Transverse colon (tissue), 4 donors: ENCODE measurements around the gene XXYLT1. TPM values are rescaled to one million over a fixed set of nuclear protein-coding genes. Genes with fewer than 3 reads are reported as not detected.
"Not testable (repeated sequence)": the region's sequence is repeated elsewhere in the genome, so short reads cannot be mapped to it uniquely, and the experiment has no call there.

Experiments
- DNase-seq: peaks from one replicate; pipeline ENCODE4 v3.0.0-alpha.2; 2019
- H3K27ac ChIP-seq, 4 donors: fragments of 200-600 bp; sonication (generic); 2 replicates each; pipeline ENCODE4 v1.5.1; 2016 to 2018; ENCODE audit warnings: inconsistent platforms in 4 of 4
- H3K27me3 ChIP-seq: fragments of 200-600 bp; sonication (generic); 2 replicates; pipeline ENCODE4 v1.5.1; 2017; ENCODE audit warnings: inconsistent platforms
- H3K36me3 ChIP-seq, 4 donors: fragments of 200-600 bp; sonication (generic); 2 replicates each; pipeline ENCODE4 v1.5.1; 2017 to 2019; ENCODE audit warnings: inconsistent platforms in 4 of 4
- H3K4me1 ChIP-seq, 4 donors: fragments of 200-600 bp; sonication (generic); 2 replicates each; pipeline ENCODE4 v1.5.1; 2017 to 2020; ENCODE audit warnings: inconsistent platforms in 4 of 4
- H3K4me3 ChIP-seq, 4 donors: fragments of 200-600 bp; sonication (generic); 1 replicate in 1 of 4; 2 replicates in 3 of 4; pipeline versions ENCODE4 v1.5.1 to v1.6.1; 2017 to 2019; ENCODE audit warnings: inconsistent platforms in 4 of 4
- H3K9me3 ChIP-seq, 2 donors: fragments of 200-600 bp; sonication (generic); 2 replicates each; pipeline ENCODE4 v1.5.1; 2017 to 2019; ENCODE audit warnings: inconsistent platforms in 2 of 2
- EP300 ChIP-seq: sonication (generic); formaldehyde crosslinking; IDR thresholded peaks from one replicate; pipeline ENCODE4 v1.6.1; 2017; ENCODE audit warnings: antibody characterized with exemption, low read depth
- POLR2A ChIP-seq: fragments of 450-650 bp; IDR thresholded peaks from one replicate; pipeline ENCODE4 v1.6.1; 2016; ENCODE audit warnings: antibody characterized with exemption, mild to moderate bottlenecking, moderate library complexity
- POLR2AphosphoS5 ChIP-seq, 3 donors: sonication (generic); formaldehyde crosslinking; IDR thresholded peaks; one replicate each; pipeline ENCODE4 v1.6.1; 2016; ENCODE audit warnings: antibody characterized with exemption in 3 of 3
- WGBS, 2 donors: methylation state at CpG; one replicate each; pipeline ENCODE4 v1.1.5; 2018; ENCODE audit warnings: low coverage in 1 of 2; 5-methylcytosine and 5-hydroxymethylcytosine counted together
- in situ Hi-C, 4 donors: fragments of 200-750 bp; cut with MboI; loops; one replicate each; pipeline versions ENCODE4 v1.15.0 to v1.15.1; 2017; ENCODE audit warnings: low sequenced_read_pairs in 3 of 4, low pct_ligation_motif_present in 1 of 4, low pct_unique_long_range_greater_than_20kb in 1 of 4
- intact Hi-C: fragments of 100-400 bp; cut with DNase I; formaldehyde crosslinking; loops from one replicate; pipeline ENCODE4 v1.15.1; 2023; ENCODE audit warnings: low total_unique reads
- total RNA-seq, 4 donors: library from RNA; depleted of rRNA; stranded (reverse); fragments of >200 nt; gene quantifications; one replicate each; pipeline ENCODE4 v1.1.0, GENCODE V29; 2016
- TF ChIP-seq, protein P1 (sequence below), 5 experiments: fragments of 200-600 bp in 3 of 5; fragments of 450-650 bp in 2 of 5; sonication (generic) in 3 of 5; IDR thresholded peaks; 1 replicate in 2 of 5; 2 replicates in 3 of 5; pipeline ENCODE4 v1.5.1; 2016 to 2017; ENCODE audit warnings: antibody characterized with exemption in 5 of 5, inconsistent platforms in 3 of 5, mild to moderate bottlenecking in 2 of 5, moderate library complexity in 1 of 5

Gene XXYLT1
- total RNA-seq, 4 donors from 2014 or later: 3.0 to 10.0 (median 5.9) TPM

DNA sequence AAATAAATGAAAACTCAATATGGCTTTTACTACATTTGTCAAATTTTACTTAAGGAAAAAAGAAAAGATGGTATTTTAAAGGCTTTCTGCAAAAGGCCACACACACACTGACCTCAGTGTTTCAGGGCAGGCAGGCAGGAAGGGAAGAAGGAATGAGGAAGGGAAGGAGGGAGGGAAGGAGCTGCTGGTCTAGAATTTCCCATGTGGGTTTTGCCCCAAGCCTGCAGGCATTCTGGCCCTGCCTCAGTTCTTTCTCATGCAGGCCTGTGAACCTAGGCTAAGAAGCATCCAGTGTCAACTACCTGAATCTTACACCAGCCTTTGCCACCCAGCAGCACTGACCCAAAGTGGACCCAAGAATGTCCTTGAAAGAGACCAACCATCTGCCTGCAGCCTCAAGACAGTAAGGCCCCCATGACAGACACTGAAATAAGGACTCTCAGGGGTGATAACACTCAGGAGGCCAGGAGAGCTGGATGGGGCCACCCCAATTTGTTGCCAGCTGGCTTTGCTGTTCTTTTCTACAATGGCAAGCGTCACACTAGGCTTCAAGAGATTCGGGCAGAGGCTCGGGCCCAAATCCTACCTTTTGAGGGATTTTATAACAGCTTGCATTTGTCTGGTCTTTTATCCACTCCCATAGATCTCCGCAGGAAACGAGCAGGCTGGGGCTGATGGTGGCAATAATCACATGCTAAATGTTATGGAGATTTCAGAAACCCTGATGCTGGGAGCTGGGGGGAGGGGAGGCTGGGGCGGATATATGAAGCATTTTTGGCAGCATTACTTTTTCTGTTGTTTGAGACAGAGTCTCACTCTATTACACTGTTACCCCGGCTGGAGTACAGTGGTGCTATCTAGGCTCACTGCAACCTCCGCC lies 51.4 kb downstream of the XXYLT1 start:
- intact Hi-C loops: no loop called here
- Histone ChIP-seq H3K36me3 (no peaks in the 10 kb centered on the region), H3K27ac (peak overlapping the region in 2 of 4 donors; percentile 2 to 3), H3K27me3 (no peaks in the 10 kb centered on the region), H3K4me3 (no peak overlapping the region), H3K9me3 (no peaks in the 10 kb centered on the region), H3K4me1 (peaks cover 0 to 29% (median 22%) of the 10 kb centered on the region in 4 donors)
- DNase-seq: no peak
- in situ Hi-C loops: no loop called here
- WGBS, 2 donors: 77 to 86% methylated on average over 5 to 8 of the region's 8 CpGs
- no peak for TF ChIP-seq POLR2A
- TF ChIP-seq POLR2AphosphoS5 (IDR thresholded peaks at IDR 0.05): no peak

DNA sequence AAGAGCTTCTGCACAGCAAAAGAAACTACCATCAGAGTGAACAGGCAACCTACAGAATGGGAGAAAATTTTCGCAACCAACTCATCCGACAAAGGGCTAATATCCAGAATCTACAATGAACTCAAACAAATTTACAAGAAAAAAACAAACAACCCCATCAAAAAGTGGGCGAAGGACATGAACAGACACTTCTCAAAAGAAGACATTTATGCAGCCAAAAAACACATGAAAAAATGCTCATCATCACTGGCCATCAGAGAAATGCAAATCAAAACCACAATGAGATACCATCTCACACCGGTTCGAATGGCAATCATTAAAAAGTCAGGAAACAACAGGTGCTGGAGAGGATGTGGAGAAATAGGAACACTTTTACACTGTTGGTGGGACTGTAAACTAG lies 52.6 kb downstream of the XXYLT1 start:
- not testable (repeated sequence) for H3K36me3 ChIP-seq, DNase-seq

DNA sequence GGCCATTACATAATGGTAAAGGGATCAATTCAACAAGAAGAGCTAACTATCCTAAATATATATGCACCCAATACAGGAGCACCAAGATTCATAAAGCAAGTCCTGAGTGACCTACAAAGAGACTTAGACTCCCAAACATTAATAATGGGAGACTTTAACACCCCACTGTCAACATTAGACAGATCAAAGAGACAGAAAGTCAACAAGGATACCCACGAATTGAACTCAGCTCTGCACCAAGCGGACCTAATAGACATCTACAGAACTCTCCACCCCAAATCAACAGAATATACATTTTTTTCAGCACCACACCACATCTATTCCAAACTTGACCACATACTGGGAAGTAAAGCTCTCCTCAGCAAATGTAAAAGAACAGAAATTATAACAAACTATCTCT lies 55.4 kb downstream of the XXYLT1 start:
- DNase-seq, intact Hi-C loops, H3K9me3 ChIP-seq, H3K4me3 ChIP-seq, H3K36me3 ChIP-seq, H3K4me1 ChIP-seq, H3K27me3 ChIP-seq, in situ Hi-C loops, H3K27ac ChIP-seq: not testable (repeated sequence)
- WGBS, 2 donors: 75 to 86% methylated on average over 2 of the region's 2 CpGs

More for the DNA sequence above, 52.6 kb downstream of the XXYLT1 start:
- intact Hi-C loops, H3K27me3 ChIP-seq, H3K9me3 ChIP-seq, H3K4me3 ChIP-seq, in situ Hi-C loops, H3K27ac ChIP-seq: not testable (repeated sequence)
- 96% methylated on average over 4 of the region's 5 CpGs; no CpG with 5 or more reads in 1 of the 2 donors for WGBS, 2 donors
- H3K4me1 ChIP-seq: peaks cover 0 to 17% (median 12%) of the 10 kb centered on the region in 4 donors

DNA sequence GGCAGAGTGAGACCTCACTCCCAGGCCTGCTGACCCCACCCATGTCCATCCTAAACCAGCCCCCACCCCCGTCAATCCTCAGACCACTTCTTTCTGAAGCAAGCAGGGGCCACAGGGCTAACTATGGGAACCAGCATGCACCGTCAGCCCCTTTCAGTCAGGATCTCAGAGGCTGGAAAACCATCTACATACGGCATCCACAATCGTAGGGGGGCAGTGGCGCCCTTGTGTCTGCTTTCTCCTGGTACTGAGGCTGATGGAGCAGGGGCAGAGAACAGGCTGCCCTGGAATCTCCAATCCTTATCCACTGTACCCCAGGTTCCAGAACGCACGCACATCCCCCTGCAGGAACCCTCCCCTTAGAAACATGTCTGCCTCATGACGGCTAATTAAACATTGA lies 56.6 kb downstream of the XXYLT1 start:
- WGBS, 2 donors: 97% methylated on average over 8 of the region's 8 CpGs; no CpG with 5 or more reads in 1 of the 2 donors
- DNase-seq: no peak
- in situ Hi-C loops: no loop called here

DNA sequence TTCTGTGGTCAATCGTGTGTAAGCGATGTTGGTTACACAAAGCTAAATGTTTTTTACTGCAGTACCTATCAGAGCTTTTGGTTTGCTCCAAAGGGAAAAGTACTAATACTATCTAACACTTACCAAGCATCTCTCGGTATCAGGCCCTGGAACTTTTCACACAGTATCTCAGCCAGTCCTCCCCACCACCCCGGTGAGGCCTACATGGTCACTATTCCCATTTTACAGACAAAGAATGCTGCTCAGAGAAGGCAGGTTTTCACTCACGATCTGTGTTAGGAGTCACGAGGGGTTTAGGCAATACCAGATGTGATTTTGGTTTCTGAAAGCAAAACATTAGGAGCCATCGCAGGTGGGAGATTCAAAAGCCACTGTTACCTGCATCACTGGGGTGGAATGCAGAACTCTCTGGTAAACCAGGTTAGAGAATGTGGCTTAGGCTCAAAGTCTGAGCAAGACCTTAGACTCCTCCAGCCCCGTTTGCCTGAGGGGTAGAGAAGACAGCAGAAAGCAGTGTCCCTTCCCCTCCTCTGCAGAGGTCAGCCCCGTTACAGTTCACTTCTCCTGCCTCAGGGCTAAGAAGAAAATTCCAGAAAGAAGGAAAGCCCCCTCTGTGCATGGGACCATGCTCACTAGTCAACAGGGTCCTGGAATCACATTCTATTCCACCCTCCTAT lies 57.2 kb downstream of the XXYLT1 start:
- Histone ChIP-seq H3K27ac (no peak overlapping the region), H3K4me1 (peaks cover 8 to 22% (median 18%) of the 10 kb centered on the region in 4 donors), H3K36me3 (no peaks in the 10 kb centered on the region), H3K4me3 (no peak overlapping the region), H3K27me3 (no peaks in the 10 kb centered on the region), H3K9me3 (no peaks in the 10 kb centered on the region)
- intact Hi-C loops: no loop called here
- no peak for DNase-seq
- in situ Hi-C loops: no loop called here
- no peak for TF ChIP-seq EP300
- TF ChIP-seq POLR2A: no peak
- TF ChIP-seq, protein P1, sequence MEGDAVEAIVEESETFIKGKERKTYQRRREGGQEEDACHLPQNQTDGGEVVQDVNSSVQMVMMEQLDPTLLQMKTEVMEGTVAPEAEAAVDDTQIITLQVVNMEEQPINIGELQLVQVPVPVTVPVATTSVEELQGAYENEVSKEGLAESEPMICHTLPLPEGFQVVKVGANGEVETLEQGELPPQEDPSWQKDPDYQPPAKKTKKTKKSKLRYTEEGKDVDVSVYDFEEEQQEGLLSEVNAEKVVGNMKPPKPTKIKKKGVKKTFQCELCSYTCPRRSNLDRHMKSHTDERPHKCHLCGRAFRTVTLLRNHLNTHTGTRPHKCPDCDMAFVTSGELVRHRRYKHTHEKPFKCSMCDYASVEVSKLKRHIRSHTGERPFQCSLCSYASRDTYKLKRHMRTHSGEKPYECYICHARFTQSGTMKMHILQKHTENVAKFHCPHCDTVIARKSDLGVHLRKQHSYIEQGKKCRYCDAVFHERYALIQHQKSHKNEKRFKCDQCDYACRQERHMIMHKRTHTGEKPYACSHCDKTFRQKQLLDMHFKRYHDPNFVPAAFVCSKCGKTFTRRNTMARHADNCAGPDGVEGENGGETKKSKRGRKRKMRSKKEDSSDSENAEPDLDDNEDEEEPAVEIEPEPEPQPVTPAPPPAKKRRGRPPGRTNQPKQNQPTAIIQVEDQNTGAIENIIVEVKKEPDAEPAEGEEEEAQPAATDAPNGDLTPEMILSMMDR (IDR thresholded peaks at IDR 0.05): no peak
- TF ChIP-seq POLR2AphosphoS5 (IDR thresholded peaks at IDR 0.05): no peak
- WGBS, 2 donors: 84% methylated on average over 9 of the region's 9 CpGs; no CpG with 5 or more reads in 1 of the 2 donors

More for the DNA sequence above, 56.6 kb downstream of the XXYLT1 start:
- Histone ChIP-seq H3K27me3 (no peaks in the 10 kb centered on the region), H3K9me3 (no peaks in the 10 kb centered on the region), H3K4me3 (no peak overlapping the region), H3K4me1 (peaks cover 5 to 16% (median 12%) of the 10 kb centered on the region in 4 donors), H3K36me3 (no peaks in the 10 kb centered on the region), H3K27ac (no peak overlapping the region)
- TF ChIP-seq POLR2AphosphoS5 (IDR thresholded peaks at IDR 0.05): no peak
- no peak for TF ChIP-seq EP300
- TF ChIP-seq, protein P1 (IDR thresholded peaks at IDR 0.05): no peak
- TF ChIP-seq POLR2A: no peak
- intact Hi-C loops: no loop called here
